Upper lobe of left lung (tissue), 4 donors: Measurements from ENCODE around the gene ARHGAP15.

Experiments
- CTCF ChIP-seq, 6 experiments: fragments of 450-650 bp in 4 of 6; fragments of 200-600 bp in 2 of 6; sonication (generic) in 2 of 6; IDR thresholded peaks; one replicate each; pipeline ENCODE4 v1.5.1; 2016 to 2019; ENCODE audit warnings: antibody characterized with exemption in 6 of 6
- EP300 ChIP-seq, 4 donors: sonication (generic); formaldehyde crosslinking; IDR thresholded peaks; one replicate each; pipeline ENCODE4 v1.5.1; 2017; ENCODE audit warnings: antibody characterized with exemption in 4 of 4, control low read depth in 2 of 4
- POLR2A ChIP-seq, 4 donors: fragments of 450-650 bp; IDR thresholded peaks; one replicate each; pipeline ENCODE4 v1.5.1; 2016 to 2017; ENCODE audit warnings: antibody characterized with exemption in 4 of 4, mild to moderate bottlenecking in 2 of 4
- POLR2AphosphoS5 ChIP-seq, 2 donors: sonication (generic); formaldehyde crosslinking; IDR thresholded peaks; one replicate each; pipeline ENCODE4 v1.5.1; 2017; ENCODE audit warnings: antibody characterized with exemption in 2 of 2

- TF ChIP-seq CTCF (IDR thresholded peaks at IDR 0.05): no peak
- TF ChIP-seq POLR2A (IDR thresholded peaks at IDR 0.05): no peak
- TF ChIP-seq POLR2AphosphoS5 (IDR thresholded peaks at IDR 0.05): no peak
- no peak for TF ChIP-seq EP300 (IDR thresholded peaks at IDR 0.05)
These were observed 299.5 kb downstream of the ARHGAP15 start for GRCh38 chr2:143428700-143429099.
